DND-41 (cell line): Measurements from ENCODE around the gene FBXL20.

Experiments
- ATAC-seq: fragments of 200-7000 bp; cut with Tn5 transposase; 3 replicates; pipeline ENCODE4 v1.9.1; 2021; ENCODE audit warnings: low read depth; ENCODE audit not compliant: insufficient read depth
- DNase-seq: peaks from one replicate; pipeline ENCODE4 v3.0.0-alpha.2; 2020
- H2AFZ ChIP-seq: 2 replicates; pipeline ENCODE4 v1.6.0; 2012; ENCODE audit warnings: low read depth, low read length
- H3K27ac ChIP-seq: 2 replicates; pipeline ENCODE4 v1.5.1; 2012; ENCODE audit warnings: low read length, inconsistent platforms
- H3K27me3 ChIP-seq: fragments of 200-600 bp; sonication (generic); 2 replicates; pipeline ENCODE4 v1.6.0; 2012; ENCODE audit warnings: low read length, mild to moderate bottlenecking, inconsistent platforms; ENCODE audit not compliant: insufficient read depth, poor library complexity
- H3K36me3 ChIP-seq: 2 replicates; pipeline ENCODE4 v1.5.1; 2012; ENCODE audit warnings: low read length, inconsistent platforms; ENCODE audit not compliant: insufficient read depth
- H3K4me1 ChIP-seq: 2 replicates; pipeline ENCODE4 v1.5.1; 2012; ENCODE audit warnings: mild to moderate bottlenecking, low read length; ENCODE audit not compliant: insufficient read depth
- H3K4me2 ChIP-seq: 2 replicates; pipeline ENCODE4 v1.6.0; 2012; ENCODE audit warnings: mild to moderate bottlenecking, moderate library complexity, low read length, inconsistent platforms; ENCODE audit not compliant: insufficient read depth
- H3K4me3 ChIP-seq, 2 experiments: fragments of 200-600 bp in 1 of 2; shearing (Covaris generic) in 1 of 2; 2 replicates each; pipeline ENCODE4 v1.5.1; 2012 to 2016; ENCODE audit warnings: inconsistent platforms in 2 of 2, low read length in 2 of 2, mild to moderate bottlenecking in 2 of 2, low read depth in 1 of 2, moderate library complexity in 1 of 2
- H3K79me2 ChIP-seq: 2 replicates; pipeline ENCODE4 v1.6.0; 2012; ENCODE audit warnings: low read length, inconsistent platforms; ENCODE audit not compliant: insufficient read depth
- H3K9ac ChIP-seq: 2 replicates; pipeline ENCODE4 v1.6.0; 2012; ENCODE audit warnings: low read depth, mild to moderate bottlenecking, inconsistent platforms, low read length, moderate library complexity
- H3K9me3 ChIP-seq: 2 replicates; pipeline ENCODE4 v1.5.1; 2012; ENCODE audit warnings: low read length, moderate library complexity, mild to moderate bottlenecking, inconsistent platforms; ENCODE audit not compliant: insufficient read depth, severe bottlenecking
- H4K20me1 ChIP-seq: 2 replicates; pipeline ENCODE4 v1.6.0; 2012; ENCODE audit warnings: low read length; ENCODE audit not compliant: insufficient read depth
- EZH2 ChIP-seq: IDR thresholded peaks from 3 replicates; pipeline ENCODE4 v1.6.1; 2012; ENCODE audit warnings: borderline replicate concordance, low read depth, mild to moderate bottlenecking, moderate library complexity, low read length, inconsistent platforms; ENCODE audit not compliant: severe bottlenecking
- TF ChIP-seq, protein P1 (sequence below): IDR thresholded peaks from 2 replicates; pipeline ENCODE4 v1.5.1; 2012; ENCODE audit warnings: borderline replicate concordance, low read length, moderate library complexity, mild to moderate bottlenecking; ENCODE audit not compliant: poor library complexity, severe bottlenecking; ENCODE audit errors: extremely low read depth

Gene FBXL20

DNA sequence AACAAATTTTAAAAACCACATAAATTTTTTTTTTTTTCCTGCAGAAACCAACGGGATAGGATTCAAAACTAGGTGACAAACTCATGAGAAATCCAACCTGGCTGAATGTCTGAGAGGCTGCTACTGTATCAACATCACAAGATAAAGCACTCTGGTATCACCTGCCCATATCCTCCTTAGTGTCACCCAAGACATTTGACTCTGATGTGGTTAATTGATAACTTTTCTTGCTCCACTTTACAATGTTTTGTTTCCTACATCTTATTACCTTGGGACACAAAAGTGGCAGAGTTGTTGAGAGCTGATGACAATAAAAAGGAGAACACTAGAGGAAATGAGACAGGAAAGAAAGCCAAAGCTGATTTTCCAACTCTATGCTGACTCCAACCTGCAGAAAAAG, 4.0 kb upstream of the FBXL20 start:
- no peak for TF ChIP-seq EZH2
- TF ChIP-seq, protein P1, sequence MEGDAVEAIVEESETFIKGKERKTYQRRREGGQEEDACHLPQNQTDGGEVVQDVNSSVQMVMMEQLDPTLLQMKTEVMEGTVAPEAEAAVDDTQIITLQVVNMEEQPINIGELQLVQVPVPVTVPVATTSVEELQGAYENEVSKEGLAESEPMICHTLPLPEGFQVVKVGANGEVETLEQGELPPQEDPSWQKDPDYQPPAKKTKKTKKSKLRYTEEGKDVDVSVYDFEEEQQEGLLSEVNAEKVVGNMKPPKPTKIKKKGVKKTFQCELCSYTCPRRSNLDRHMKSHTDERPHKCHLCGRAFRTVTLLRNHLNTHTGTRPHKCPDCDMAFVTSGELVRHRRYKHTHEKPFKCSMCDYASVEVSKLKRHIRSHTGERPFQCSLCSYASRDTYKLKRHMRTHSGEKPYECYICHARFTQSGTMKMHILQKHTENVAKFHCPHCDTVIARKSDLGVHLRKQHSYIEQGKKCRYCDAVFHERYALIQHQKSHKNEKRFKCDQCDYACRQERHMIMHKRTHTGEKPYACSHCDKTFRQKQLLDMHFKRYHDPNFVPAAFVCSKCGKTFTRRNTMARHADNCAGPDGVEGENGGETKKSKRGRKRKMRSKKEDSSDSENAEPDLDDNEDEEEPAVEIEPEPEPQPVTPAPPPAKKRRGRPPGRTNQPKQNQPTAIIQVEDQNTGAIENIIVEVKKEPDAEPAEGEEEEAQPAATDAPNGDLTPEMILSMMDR, result no peak
- no peak for ATAC-seq
- H3K9me3 ChIP-seq, result no peaks in the 10 kb centered on the region
- H3K27ac ChIP-seq, result no peak overlapping the region
- peaks cover 13% of the 10 kb centered on the region for H3K4me1 ChIP-seq
- H3K79me2 ChIP-seq, result peaks cover 15% of the 10 kb centered on the region
- peaks cover 47% of the 10 kb centered on the region for H3K36me3 ChIP-seq
- no peak for DNase-seq
- no peak overlapping the region for H3K4me3 ChIP-seq
- no peaks in the 10 kb centered on the region for H3K27me3 ChIP-seq
- H2AFZ ChIP-seq, result no peak overlapping the region
- H4K20me1 ChIP-seq, result peaks cover 5% of the 10 kb centered on the region; the same call in 1 of the 2 replicates
- no peak overlapping the region for H3K9ac ChIP-seq
- H3K4me2 ChIP-seq, result no peak overlapping the region

DNA sequence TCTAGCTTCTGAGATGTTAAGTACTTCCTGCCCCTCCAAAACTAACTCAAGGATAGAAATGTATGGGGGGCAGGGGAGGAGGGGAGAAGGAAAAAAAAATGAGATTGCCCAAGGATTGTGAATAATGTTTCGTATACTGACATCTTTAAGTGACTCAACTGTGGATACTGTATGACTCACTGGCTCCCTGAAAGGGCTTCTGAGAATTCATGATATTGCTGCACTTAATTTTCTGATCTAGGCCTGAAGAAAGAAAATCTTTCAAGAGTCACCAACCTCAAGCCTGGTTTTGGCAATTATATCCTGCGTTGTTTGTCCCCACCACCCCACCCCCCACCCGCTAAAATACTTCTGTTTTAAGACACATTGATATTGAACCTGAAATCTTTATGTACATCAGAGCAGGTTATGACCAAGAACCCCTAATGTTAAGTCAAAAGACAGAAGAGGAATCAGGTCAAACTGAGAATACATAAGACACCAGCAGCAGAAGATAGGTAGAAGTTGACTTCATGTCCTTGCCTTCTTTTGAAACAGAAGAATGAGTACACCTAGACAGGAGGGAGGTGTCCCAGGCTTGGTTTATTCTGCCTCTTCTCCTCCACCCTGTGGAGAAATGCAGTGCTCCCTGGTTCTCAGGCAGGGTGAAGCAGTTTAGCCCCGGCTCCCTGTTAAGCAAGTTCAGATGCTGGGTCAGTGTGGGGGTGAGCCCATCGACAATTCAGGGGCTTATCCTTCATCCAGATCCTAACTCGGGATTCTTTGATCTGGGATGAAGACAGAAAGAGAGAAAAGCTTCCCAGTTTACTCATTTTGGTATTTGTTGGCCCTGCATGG, 3.3 kb upstream of the FBXL20 start:
- no peaks in the 10 kb centered on the region for H3K27me3 ChIP-seq
- H3K4me2 ChIP-seq, result no peak overlapping the region

DNA sequence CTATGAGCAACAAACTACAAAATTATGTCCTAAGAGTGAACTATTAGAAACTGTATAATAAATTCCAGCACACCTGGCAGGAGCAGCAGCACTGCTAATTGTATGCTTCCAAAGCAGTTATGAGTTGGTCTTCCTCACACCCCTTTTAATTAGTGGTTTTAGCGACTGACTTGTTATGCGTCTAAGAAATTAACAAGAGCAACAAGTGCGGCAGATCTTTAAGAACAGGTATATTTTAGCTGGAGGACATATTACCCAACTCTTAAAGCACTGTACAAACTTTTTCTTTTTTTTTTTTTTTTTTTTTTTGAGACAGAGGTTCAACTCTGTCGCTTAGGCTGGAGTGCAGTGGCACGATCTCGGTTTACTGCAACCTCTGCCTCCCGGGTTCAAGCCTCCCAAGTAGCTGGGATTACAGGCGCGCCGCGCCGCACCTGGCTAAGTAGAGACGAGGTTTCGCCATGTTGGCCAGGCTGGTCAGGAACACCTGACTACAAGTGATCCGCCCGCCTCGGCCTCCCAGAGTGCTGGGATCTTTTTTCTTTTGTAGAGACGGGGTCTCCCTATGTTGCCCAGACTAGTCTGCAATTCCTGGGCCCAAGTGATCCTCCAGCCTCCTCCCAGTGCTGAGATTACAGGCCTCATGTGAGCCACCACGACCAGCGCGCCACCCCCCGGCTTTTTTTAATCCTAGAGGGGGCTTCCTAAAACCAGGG, 1.6 kb upstream of the FBXL20 start:
- peak overlapping the region; percentile 78 for H3K4me2 ChIP-seq
- no peaks in the 10 kb centered on the region for H3K9me3 ChIP-seq
- peak overlapping the region; percentile 84; the same call in 1 of the 2 replicates for H3K9ac ChIP-seq
- TF ChIP-seq, protein P1, result no peak
- no peak for TF ChIP-seq EZH2
- no peak overlapping the region for H2AFZ ChIP-seq
- H4K20me1 ChIP-seq, result peaks cover 14% of the 10 kb centered on the region; the same call in 1 of the 2 replicates
- no peaks in the 10 kb centered on the region for H3K27me3 ChIP-seq
- H3K27ac ChIP-seq, result no peak overlapping the region
- H3K79me2 ChIP-seq, result peaks cover 32% of the 10 kb centered on the region
- peaks cover 27% of the 10 kb centered on the region for H3K4me1 ChIP-seq
- H3K4me3 ChIP-seq, result peak overlapping the region in 1 of 2 experiments; percentile 100; a peak in 2 of 4 replicates
- no peak for ATAC-seq
- H3K36me3 ChIP-seq, result peaks cover 23% of the 10 kb centered on the region
- no peak for DNase-seq

More for the DNA sequence above, 3.3 kb upstream of the FBXL20 start:
- peaks cover 12% of the 10 kb centered on the region; the same call in 1 of the 2 replicates for H4K20me1 ChIP-seq
- no peak overlapping the region for H3K9ac ChIP-seq
- no peak overlapping the region for H3K4me3 ChIP-seq
- no peaks in the 10 kb centered on the region for H3K9me3 ChIP-seq
- peaks cover 22% of the 10 kb centered on the region for H3K79me2 ChIP-seq
- no peak overlapping the region for H2AFZ ChIP-seq
- peaks cover 20% of the 10 kb centered on the region for H3K4me1 ChIP-seq
- H3K36me3 ChIP-seq, result peaks cover 41% of the 10 kb centered on the region
- TF ChIP-seq, protein P1, result no peak
- no peak for TF ChIP-seq EZH2
- H3K27ac ChIP-seq, result no peak overlapping the region
- DNase-seq (no peak), ATAC-seq (no peak)
